Esophagus muscularis mucosa (tissue), 4 donors: ENCODE data around the gene TMEM196. TPM values are rescaled to one million over a fixed set of nuclear protein-coding genes. Genes with fewer than 3 reads are reported as not detected.
A peak's percentile ranks its signal among the peaks of the same experiment; 100 is the strongest.

Source experiments
- DNase-seq: peaks from one replicate; pipeline ENCODE4 v3.0.0-alpha.2; 2017; ENCODE audit errors: extremely low spot score
- H3K27ac ChIP-seq, 4 donors: fragments of 200-600 bp; sonication (generic); replicated peaks in 1 of 4; 1 replicate in 3 of 4; 2 replicates in 1 of 4; pipeline ENCODE4 v1.5.1; 2016 to 2019; ENCODE audit warnings: mild to moderate bottlenecking in 1 of 4
- H3K27me3 ChIP-seq, 4 donors: fragments of 200-600 bp; sonication (generic); one replicate each; pipeline versions ENCODE4 v1.5.1 to v1.6.0; 2016 to 2019
- H3K36me3 ChIP-seq, 4 donors: fragments of 200-600 bp; sonication (generic); one replicate each; pipeline ENCODE4 v1.5.1; 2016 to 2019
- H3K4me1 ChIP-seq, 4 donors: fragments of 200-600 bp; sonication (generic); one replicate each; pipeline ENCODE4 v1.5.1; 2016 to 2019
- H3K4me3 ChIP-seq, 4 donors: fragments of 200-600 bp; sonication (generic); 1 replicate in 2 of 4; 2 replicates in 2 of 4; pipeline ENCODE4 v1.5.1; 2016 to 2019; ENCODE audit warnings: mild to moderate bottlenecking in 4 of 4, moderate library complexity in 1 of 4
- H3K9me3 ChIP-seq, 4 donors: fragments of 200-600 bp; sonication (generic); 1 replicate in 3 of 4; 2 replicates in 1 of 4; pipeline ENCODE4 v1.5.1; 2016 to 2019
- EP300 ChIP-seq: sonication (generic); formaldehyde crosslinking; IDR thresholded peaks from one replicate; pipeline ENCODE4 v1.6.1; 2017; ENCODE audit warnings: antibody characterized with exemption
- POLR2A ChIP-seq: fragments of 450-650 bp; IDR thresholded peaks from one replicate; pipeline ENCODE4 v1.6.1; 2017; ENCODE audit warnings: antibody characterized with exemption, moderate library complexity, mild to moderate bottlenecking, low read depth
- POLR2AphosphoS5 ChIP-seq, 2 donors: sonication (generic); formaldehyde crosslinking; IDR thresholded peaks; one replicate each; pipeline ENCODE4 v1.6.1; 2017; ENCODE audit warnings: antibody characterized with exemption in 2 of 2
- WGBS: methylation state at CpG from one replicate; pipeline ENCODE4 v1.1.5; 2018; 5-methylcytosine and 5-hydroxymethylcytosine counted together
- intact Hi-C: fragments of 100-400 bp; cut with DNase I; formaldehyde crosslinking; loops from one replicate; pipeline ENCODE4 v1.15.1; 2023
- total RNA-seq, 4 donors: library from RNA; depleted of rRNA; stranded (reverse); fragments of >200 nt; gene quantifications; one replicate each; pipeline versions ENCODE4 v1.1.0 to v1.2.1, GENCODE V29; 2016
- TF ChIP-seq, protein P1 (sequence below), 3 experiments: fragments of 200-600 bp in 2 of 3; fragments of 450-650 bp in 1 of 3; sonication (generic) in 2 of 3; IDR thresholded peaks; one replicate each; pipeline ENCODE4 v1.5.1; 2017 to 2019; ENCODE audit warnings: antibody characterized with exemption in 3 of 3, mild to moderate bottlenecking in 2 of 3, moderate library complexity in 1 of 3

Gene TMEM196
- total RNA-seq: not detected

- DNase-seq: no peak
- intact Hi-C loops: no loop called here
- no peaks in the 10 kb centered on the region for H3K36me3 ChIP-seq
- TF ChIP-seq, protein P1, sequence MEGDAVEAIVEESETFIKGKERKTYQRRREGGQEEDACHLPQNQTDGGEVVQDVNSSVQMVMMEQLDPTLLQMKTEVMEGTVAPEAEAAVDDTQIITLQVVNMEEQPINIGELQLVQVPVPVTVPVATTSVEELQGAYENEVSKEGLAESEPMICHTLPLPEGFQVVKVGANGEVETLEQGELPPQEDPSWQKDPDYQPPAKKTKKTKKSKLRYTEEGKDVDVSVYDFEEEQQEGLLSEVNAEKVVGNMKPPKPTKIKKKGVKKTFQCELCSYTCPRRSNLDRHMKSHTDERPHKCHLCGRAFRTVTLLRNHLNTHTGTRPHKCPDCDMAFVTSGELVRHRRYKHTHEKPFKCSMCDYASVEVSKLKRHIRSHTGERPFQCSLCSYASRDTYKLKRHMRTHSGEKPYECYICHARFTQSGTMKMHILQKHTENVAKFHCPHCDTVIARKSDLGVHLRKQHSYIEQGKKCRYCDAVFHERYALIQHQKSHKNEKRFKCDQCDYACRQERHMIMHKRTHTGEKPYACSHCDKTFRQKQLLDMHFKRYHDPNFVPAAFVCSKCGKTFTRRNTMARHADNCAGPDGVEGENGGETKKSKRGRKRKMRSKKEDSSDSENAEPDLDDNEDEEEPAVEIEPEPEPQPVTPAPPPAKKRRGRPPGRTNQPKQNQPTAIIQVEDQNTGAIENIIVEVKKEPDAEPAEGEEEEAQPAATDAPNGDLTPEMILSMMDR (IDR thresholded peaks at IDR 0.05): no peak
- TF ChIP-seq POLR2AphosphoS5 (IDR thresholded peaks at IDR 0.05) (no peak), EP300 (no peak), POLR2A (no peak)
- H3K4me3 ChIP-seq: peak within 1 kb of the TSS; percentile 25 to 43 (median 30)
- peaks cover 0 to 18% (median 16%) of the 10 kb centered on the region in 4 donors for H3K4me1 ChIP-seq
- H3K27ac ChIP-seq: no peak within 1 kb of the TSS
- peaks cover 0 to 46% (median 14%) of the 10 kb centered on the region in 4 donors for H3K27me3 ChIP-seq
- H3K9me3 ChIP-seq: no peaks in the 10 kb centered on the region
- WGBS: 6% methylated on average over 48 of the region's 49 CpGs
These were observed at the start of gene TMEM196 for GRCh38 chr7:19772841-19773760. Gene TMEM196, minus strand, starts transcription at chr7:19773617. Its CDS starts 921 bp downstream, at chr7:19772696.

GRCh38 chr7:19816128-19816527 is 42.7 kb upstream of the TMEM196 start:
- H3K4me1 ChIP-seq: no peaks in the 10 kb centered on the region
- no peaks in the 10 kb centered on the region for H3K27me3 ChIP-seq
- no peak for TF ChIP-seq POLR2A
- TF ChIP-seq POLR2AphosphoS5 (IDR thresholded peaks at IDR 0.05): no peak
- TF ChIP-seq, protein P1 (IDR thresholded peaks at IDR 0.05): no peak
- no peak for TF ChIP-seq EP300
- H3K4me3 ChIP-seq: no peak overlapping the region
- WGBS: 58% methylated on average over 2 of the region's 2 CpGs
- no peak for DNase-seq
- H3K27ac ChIP-seq: no peak overlapping the region
- H3K9me3 ChIP-seq: no peaks in the 10 kb centered on the region
- no peaks in the 10 kb centered on the region for H3K36me3 ChIP-seq
- intact Hi-C loops: no loop called here

- no peak overlapping the region for H3K4me3 ChIP-seq
- 67% methylated on average over 2 of the region's 2 CpGs for WGBS
- no peak for TF ChIP-seq POLR2A
- TF ChIP-seq, protein P1 (IDR thresholded peaks at IDR 0.05): no peak
- no peaks in the 10 kb centered on the region for H3K4me1 ChIP-seq
- no peaks in the 10 kb centered on the region for H3K9me3 ChIP-seq
- H3K27ac ChIP-seq: no peak overlapping the region
- no peaks in the 10 kb centered on the region for H3K27me3 ChIP-seq
- no peaks in the 10 kb centered on the region for H3K36me3 ChIP-seq
- DNase-seq: no peak
- intact Hi-C loops: no loop called here
These were observed 42.1 kb upstream of the TMEM196 start for GRCh38 chr7:19815546-19815945.

DNA sequence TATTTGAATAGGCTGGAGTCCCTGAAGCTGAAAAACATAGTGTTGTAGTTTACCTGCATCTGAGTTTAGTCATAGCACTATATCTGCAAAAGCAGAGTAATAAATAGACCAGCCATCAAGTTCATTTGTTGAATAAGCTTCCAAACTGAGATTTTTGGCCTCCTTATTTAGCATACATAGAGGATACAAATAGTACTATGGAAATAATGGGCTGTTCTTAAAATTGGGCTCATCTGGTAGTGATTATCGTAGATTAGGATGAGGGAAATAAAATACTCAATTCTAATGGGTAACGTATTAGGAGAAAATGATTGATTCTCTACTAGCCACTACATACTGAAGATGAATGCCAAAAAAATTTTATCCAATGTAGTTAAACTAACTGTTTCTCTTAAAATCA is 41.4 kb upstream of the TMEM196 start:
- no peaks in the 10 kb centered on the region for H3K36me3 ChIP-seq
- no peak overlapping the region for H3K4me3 ChIP-seq
- no peak overlapping the region for H3K27ac ChIP-seq
- no peaks in the 10 kb centered on the region for H3K4me1 ChIP-seq
- 72% methylated on average over 2 of the region's 2 CpGs for WGBS
- DNase-seq: no peak
- intact Hi-C loops: no loop called here
- H3K27me3 ChIP-seq: no peaks in the 10 kb centered on the region
- TF ChIP-seq EP300: no peak
- TF ChIP-seq POLR2A: no peak
- TF ChIP-seq, protein P1 (IDR thresholded peaks at IDR 0.05): no peak
- no peak for TF ChIP-seq POLR2AphosphoS5 (IDR thresholded peaks at IDR 0.05)
- no peaks in the 10 kb centered on the region for H3K9me3 ChIP-seq
